Measurements from ENCODE around the gene F2RL3. TPM values are rescaled to one million over a fixed set of nuclear protein-coding genes. Genes with fewer than 3 reads are reported as not detected.

Gene F2RL3
- total RNA-seq, 1 donor from 2014 or later: not detected

DNA sequence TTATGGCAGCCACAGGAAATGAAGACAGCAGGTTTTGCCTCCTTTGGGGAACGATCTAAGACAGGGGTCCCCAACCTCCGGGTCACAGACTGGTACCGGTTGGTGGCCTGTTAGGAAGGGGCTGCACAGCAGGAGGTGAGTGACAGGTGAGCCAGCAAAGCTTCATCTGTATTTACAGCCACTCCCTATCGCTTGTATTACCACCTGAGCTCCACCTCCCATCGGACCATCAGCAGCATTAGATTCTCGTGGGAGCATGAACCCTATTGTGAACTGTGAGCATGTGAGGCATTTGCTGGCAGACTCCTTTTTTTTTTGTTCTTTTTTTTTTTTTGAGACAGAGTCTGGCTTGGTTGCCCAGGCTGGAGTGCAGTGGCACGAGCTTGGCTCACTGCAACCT lies 22.2 kb downstream of the F2RL3 start:
- Mint-ChIP-seq H3K36me3 (ENCODE audit: unreplicated experiment) (peaks cover 10% of the 10 kb centered on the region), H3K4me3 (ENCODE audit: unreplicated experiment) (no peak overlapping the region), H3K27me3 (ENCODE audit: unreplicated experiment) (no peaks in the 10 kb centered on the region), H3K4me1 (ENCODE audit: low read depth, unreplicated experiment) (no peaks in the 10 kb centered on the region), H3K27ac (ENCODE audit: unreplicated experiment) (no peak overlapping the region), H3K9me3 (ENCODE audit: unreplicated experiment) (peaks cover 4% of the 10 kb centered on the region)
- DNase-seq: no peak
- TF ChIP-seq CTCF (IDR thresholded peaks at IDR 0.05; ENCODE audit: partially characterized antibody, unreplicated experiment): no peak

GRCh38 chr19:16912780-16913179 lies 24.0 kb downstream of the F2RL3 start:
- no peaks in the 10 kb centered on the region for H3K4me1 Mint-ChIP-seq (ENCODE audit: low read depth, unreplicated experiment)
- no peaks in the 10 kb centered on the region for H3K27me3 Mint-ChIP-seq (ENCODE audit: unreplicated experiment)
- H3K4me3 Mint-ChIP-seq (ENCODE audit: unreplicated experiment): no peak overlapping the region
- no peak overlapping the region for H3K27ac Mint-ChIP-seq (ENCODE audit: unreplicated experiment)
- peaks cover 4% of the 10 kb centered on the region for H3K9me3 Mint-ChIP-seq (ENCODE audit: unreplicated experiment)
- no peak for TF ChIP-seq CTCF (IDR thresholded peaks at IDR 0.05; ENCODE audit: partially characterized antibody, unreplicated experiment)
- no peak for DNase-seq
- peaks cover 10% of the 10 kb centered on the region for H3K36me3 Mint-ChIP-seq (ENCODE audit: unreplicated experiment)

DNA sequence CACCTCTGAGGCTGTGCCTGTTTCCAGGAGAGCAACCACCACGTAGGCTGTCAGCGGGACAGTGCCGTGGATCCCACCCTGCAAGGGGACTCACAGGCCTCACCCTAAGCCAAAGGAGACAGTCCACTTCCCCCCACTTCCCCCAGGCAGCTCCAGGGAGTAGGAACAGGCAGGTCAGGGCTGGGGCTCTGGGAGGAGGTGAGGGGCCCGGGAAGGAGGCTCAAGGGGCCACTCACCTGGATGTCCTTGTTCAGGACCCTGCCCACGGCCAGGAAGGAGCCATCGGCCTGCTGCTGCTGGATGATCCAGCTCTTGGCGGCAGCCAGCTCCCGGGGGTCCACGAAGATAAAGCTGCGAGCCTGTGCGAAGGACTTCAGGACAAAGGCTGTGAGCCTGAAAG lies 25.6 kb downstream of the F2RL3 start:
- H3K9me3 Mint-ChIP-seq (ENCODE audit: unreplicated experiment): peaks cover 4% of the 10 kb centered on the region
- TF ChIP-seq CTCF (IDR thresholded peaks at IDR 0.05; ENCODE audit: partially characterized antibody, unreplicated experiment): no peak
- H3K4me1 Mint-ChIP-seq (ENCODE audit: low read depth, unreplicated experiment): no peaks in the 10 kb centered on the region
- H3K36me3 Mint-ChIP-seq (ENCODE audit: unreplicated experiment): peaks cover 10% of the 10 kb centered on the region
- no peak overlapping the region for H3K27ac Mint-ChIP-seq (ENCODE audit: unreplicated experiment)
- H3K4me3 Mint-ChIP-seq (ENCODE audit: unreplicated experiment): no peak overlapping the region
- H3K27me3 Mint-ChIP-seq (ENCODE audit: unreplicated experiment): peaks cover 2% of the 10 kb centered on the region
- no peak for DNase-seq

DNA sequence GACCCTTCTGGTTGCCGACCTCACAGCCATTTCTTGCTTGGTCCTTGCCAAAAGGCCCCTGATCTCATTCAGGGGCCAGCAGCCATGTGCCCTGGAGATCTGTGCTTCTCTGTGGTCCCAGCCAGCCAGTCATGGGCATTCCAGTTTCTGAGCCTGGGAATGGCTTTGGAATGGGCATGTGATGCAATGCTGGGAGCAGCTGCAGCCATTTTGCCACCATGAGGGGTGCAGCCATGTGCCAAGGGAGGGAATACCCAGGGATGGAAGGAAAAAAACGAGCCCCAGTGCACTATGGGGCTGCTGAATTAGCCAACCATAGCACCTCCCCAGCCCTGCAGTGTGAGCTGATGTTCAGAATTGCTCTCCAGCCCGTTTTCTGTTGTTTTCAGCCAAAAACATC lies 26.3 kb downstream of the F2RL3 start:
- no peak for TF ChIP-seq CTCF (IDR thresholded peaks at IDR 0.05; ENCODE audit: partially characterized antibody, unreplicated experiment)
- Mint-ChIP-seq H3K4me3 (ENCODE audit: unreplicated experiment) (no peak overlapping the region), H3K4me1 (ENCODE audit: low read depth, unreplicated experiment) (no peaks in the 10 kb centered on the region), H3K27ac (ENCODE audit: unreplicated experiment) (no peak overlapping the region), H3K27me3 (ENCODE audit: unreplicated experiment) (peaks cover 2% of the 10 kb centered on the region), H3K36me3 (ENCODE audit: unreplicated experiment) (peaks cover 10% of the 10 kb centered on the region), H3K9me3 (ENCODE audit: unreplicated experiment) (peaks cover 4% of the 10 kb centered on the region)
- DNase-seq: no peak

DNA sequence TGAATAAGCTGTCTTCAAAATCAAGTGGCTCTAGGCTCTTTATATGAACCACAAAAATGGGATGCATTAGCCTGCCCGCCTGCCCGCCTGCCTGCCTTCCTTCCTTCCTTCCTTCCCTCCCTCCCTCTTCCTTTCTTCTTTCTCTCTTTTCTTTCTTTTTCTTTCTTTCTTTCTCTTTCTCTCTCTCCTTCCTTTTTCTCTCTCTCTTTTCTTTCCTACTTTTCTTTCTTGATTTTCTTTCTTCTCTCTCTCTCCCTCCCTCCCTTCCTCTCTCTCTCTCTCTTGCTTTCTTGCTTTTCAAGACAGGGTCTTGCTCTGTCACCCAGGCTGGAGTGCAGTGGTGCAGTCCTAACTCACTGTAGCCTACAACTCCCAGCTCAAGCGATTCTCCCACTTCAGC lies 26.9 kb downstream of the F2RL3 start:
- Mint-ChIP-seq H3K9me3 (ENCODE audit: unreplicated experiment) (peaks cover 4% of the 10 kb centered on the region), H3K27ac (ENCODE audit: unreplicated experiment) (no peak overlapping the region), H3K4me1 (ENCODE audit: low read depth, unreplicated experiment) (no peaks in the 10 kb centered on the region), H3K4me3 (ENCODE audit: unreplicated experiment) (no peak overlapping the region), H3K27me3 (ENCODE audit: unreplicated experiment) (peaks cover 2% of the 10 kb centered on the region), H3K36me3 (ENCODE audit: unreplicated experiment) (peaks cover 10% of the 10 kb centered on the region)
- TF ChIP-seq CTCF (IDR thresholded peaks at IDR 0.05; ENCODE audit: partially characterized antibody, unreplicated experiment): no peak
- DNase-seq: no peak
